CD4-positive, alpha-beta memory T cell (primary cell): Measurements from ENCODE around the gene CFAP410. TPM values are rescaled to one million over a fixed set of nuclear protein-coding genes. Genes with fewer than 3 reads are reported as not detected.
"Not testable (repeated sequence)": the region's sequence is repeated elsewhere in the genome, so short reads cannot be mapped to it uniquely, and the experiment has no call there.

Experiments used
- CTCF ChIA-PET: fragments of 350-600 bp; sonication (Branson Sonifier 250); formaldehyde crosslinking; loops from one replicate; lab custom pipeline; 2021; ENCODE audit warnings: inconsistent platforms; ENCODE audit not compliant: partially characterized antibody; lab: Charles Lee
- POLR2A ChIA-PET: fragments of 350-600 bp; sonication (Branson Sonifier 250); formaldehyde crosslinking; loops from one replicate; lab custom pipeline; 2021; ENCODE audit not compliant: partially characterized antibody; lab: Charles Lee
- DNase-seq, 5 donors: peaks; one replicate each; pipeline versions ENCODE4 v3.0.0 to v3.0.0-alpha.2; 2020 to 2022; ENCODE audit warnings: mixed read lengths in 1 of 5
- H3K27ac ChIP-seq: one replicate; pipeline ENCODE4 v1.7.0; 2013; ENCODE audit warnings: low read depth, low read length
- H3K27me3 ChIP-seq: 2 replicates; pipeline ENCODE4 v1.7.0; 2013; ENCODE audit warnings: mild to moderate bottlenecking, low read length, moderate library complexity; ENCODE audit not compliant: insufficient read depth
- H3K36me3 ChIP-seq: 2 replicates; pipeline ENCODE4 v1.7.0; 2013; ENCODE audit warnings: mild to moderate bottlenecking, low read length, moderate library complexity; ENCODE audit not compliant: insufficient read depth
- H3K4me1 ChIP-seq: 2 replicates; pipeline ENCODE4 v1.7.0; 2013; ENCODE audit warnings: mild to moderate bottlenecking, low read length, moderate library complexity; ENCODE audit not compliant: insufficient read depth
- H3K4me3 ChIP-seq, 2 donors: one replicate each; pipeline ENCODE4 v1.7.0; 2013; ENCODE audit warnings: low read length in 2 of 2, mild to moderate bottlenecking in 1 of 2
- H3K9me3 ChIP-seq, 2 donors: one replicate each; pipeline ENCODE4 v1.7.0; 2013; ENCODE audit warnings: low read length in 2 of 2, control low read depth in 1 of 2; ENCODE audit not compliant: control insufficient read depth in 1 of 2
- H3K27ac Mint-ChIP-seq, 7 donors: one replicate each; pipeline ENCODE4 v1.8.0; 2020 to 2021; ENCODE audit warnings: mixed read lengths in 7 of 7, mild to moderate bottlenecking in 6 of 7, inconsistent platforms in 3 of 7, moderate library complexity in 3 of 7
- H3K27me3 Mint-ChIP-seq, 2 donors: one replicate each; pipeline ENCODE4 v1.8.0; 2020 to 2021; ENCODE audit warnings: mixed read lengths in 2 of 2
- H3K36me3 Mint-ChIP-seq, 2 donors: one replicate each; pipeline ENCODE4 v1.8.0; 2020 to 2021; ENCODE audit warnings: mixed read lengths in 2 of 2, inconsistent platforms in 1 of 2, mild to moderate bottlenecking in 1 of 2
- H3K4me1 Mint-ChIP-seq, 4 donors: one replicate each; pipeline ENCODE4 v1.8.0; 2020 to 2021; ENCODE audit warnings: mixed read lengths in 4 of 4, mild to moderate bottlenecking in 1 of 4
- H3K4me3 Mint-ChIP-seq, 8 donors: one replicate each; pipeline ENCODE4 v1.8.0; 2020 to 2021; ENCODE audit warnings: mixed read lengths in 8 of 8, mild to moderate bottlenecking in 7 of 8, moderate library complexity in 6 of 8, inconsistent platforms in 3 of 8
- H3K9me3 Mint-ChIP-seq, 8 donors: one replicate each; pipeline ENCODE4 v1.8.0; 2020 to 2021; ENCODE audit warnings: mixed read lengths in 8 of 8, mild to moderate bottlenecking in 5 of 8, inconsistent platforms in 3 of 8, moderate library complexity in 1 of 8
- intact Hi-C: fragments of 100-400 bp; cut with micrococcal nuclease; formaldehyde crosslinking; loops from one replicate; pipeline ENCODE4 v1.15.1; 2023
- polyA plus RNA-seq, 2 donors: library from polyadenylated mRNA; unstranded; fragments of 300-500 nt; fragmentation: Illumina TruSeq; gene quantifications; one replicate each; pipeline ENCODE4 v1.2.3, GENCODE V29; 2021
- total RNA-seq, 2 experiments: library from RNA; stranded (reverse); gene quantifications; one replicate each; pipeline ENCODE4 v1.2.3, GENCODE V29; 2021

The CFAP410 gene
- total and polyA plus RNA-seq, 4 experiments from 2014 or later: 20.1 to 55.2 (median 42.0) TPM

GRCh38 chr21:44341726-44342458 lies 2.7 kb upstream of the CFAP410 start:
- Mint-ChIP-seq H3K27ac (peak overlapping the region in 3 of 7 donors; percentile 24 to 99 (median 65)), H3K9me3 (peaks cover 0 to 11% (median 0%) of the 10 kb centered on the region in 8 donors), H3K4me1 (peaks cover 12 to 37% (median 18%) of the 10 kb centered on the region in 4 donors), H3K36me3 (peaks cover 0 to 19% of the 10 kb centered on the region in 2 donors)
- H3K27ac ChIP-seq, H3K4me3 Mint-ChIP-seq, H3K27me3 ChIP-seq, H3K36me3 ChIP-seq, H3K4me3 ChIP-seq, intact Hi-C loops, H3K9me3 ChIP-seq, DNase-seq, H3K27me3 Mint-ChIP-seq: not testable (repeated sequence)
- CTCF ChIA-PET: interaction anchor here (0.6 to 0.8 kb wide), 2 partner anchors 39 to 44 kb away, joined by 3 to 4 read pairs; no protein-coding TSS in a partner anchor
- peaks cover 15% of the 10 kb centered on the region for H3K4me1 ChIP-seq
- POLR2A ChIA-PET: interaction anchor here (1.1 kb wide), 1 partner anchor 11 kb away, joined by 3 read pairs; the partner anchor contains the start of gene TRPM2

DNA sequence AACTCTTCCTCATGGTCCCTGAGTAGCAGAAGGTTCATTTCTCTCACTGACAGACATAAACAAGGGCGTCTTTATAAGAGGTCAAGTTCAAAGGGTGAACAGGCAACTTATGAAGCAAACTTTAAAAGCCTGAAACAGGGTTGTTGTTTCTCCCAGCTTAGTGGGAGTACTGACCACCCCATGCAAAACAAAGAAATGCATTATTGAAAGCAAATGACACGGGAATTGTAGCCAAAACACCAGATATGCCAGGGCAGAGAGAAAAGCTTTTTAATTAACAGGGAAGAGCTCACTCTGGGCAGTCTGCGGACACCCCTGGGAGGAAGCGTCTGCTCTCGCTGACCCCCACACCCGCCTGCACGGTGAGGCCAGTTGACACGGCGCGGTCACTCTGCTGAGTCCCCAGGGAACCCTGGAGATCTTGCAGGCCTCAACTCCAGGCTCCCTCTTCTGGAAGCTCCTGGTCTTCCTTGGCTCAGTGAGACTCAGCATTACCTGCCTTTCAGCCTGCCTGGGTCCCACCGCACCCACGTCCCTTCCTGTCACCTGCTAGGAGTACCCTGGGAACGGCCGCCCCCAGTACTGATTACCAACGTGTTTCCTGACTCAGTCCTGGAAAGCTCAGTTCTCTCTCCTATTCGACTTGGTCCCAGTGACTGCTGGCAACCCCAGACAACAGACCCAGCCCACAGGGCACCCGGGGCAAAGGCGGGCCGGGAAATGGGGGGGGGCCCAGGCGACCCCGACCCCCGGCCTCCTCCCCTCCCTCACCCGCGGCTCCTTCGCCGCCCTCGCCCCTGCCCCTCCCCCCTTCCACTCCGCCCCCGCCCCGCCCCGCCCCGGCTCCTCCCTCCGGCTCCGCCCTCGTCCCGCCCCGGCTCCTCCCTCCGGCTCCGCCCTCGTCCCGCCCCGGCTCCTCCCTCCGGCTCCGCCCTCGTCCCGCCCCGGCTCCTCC lies 972 bp downstream of the CFAP410 start:
- Mint-ChIP-seq H3K4me3 (peak overlapping the region; percentile 45 to 83 (median 64)), H3K4me1 (peaks cover 12 to 37% (median 18%) of the 10 kb centered on the region in 4 donors), H3K9me3 (peaks cover 0 to 11% (median 0%) of the 10 kb centered on the region in 8 donors), H3K27ac (peak overlapping the region; percentile 76 to 99 (median 92)), H3K27me3 (peaks cover 0 to 1% of the 10 kb centered on the region in 2 donors), H3K36me3 (peaks cover 0 to 23% of the 10 kb centered on the region in 2 donors)
- Histone ChIP-seq H3K27me3 (no peaks in the 10 kb centered on the region), H3K27ac (peak overlapping the region; percentile 29), H3K9me3 (no peaks in the 10 kb centered on the region), H3K36me3 (peaks cover 5% of the 10 kb centered on the region), H3K4me1 (peaks cover 15% of the 10 kb centered on the region), H3K4me3 (no peak overlapping the region)
- intact Hi-C loops: loop anchor here (5.0 to 10.0 kb wide), 2 partner anchors 477 to 1366 kb away; partner anchors contain the start of genes PKNOX1 and SUMO3
- CTCF ChIA-PET: interaction anchor here (0.9 kb wide), 1 partner anchor 35 kb away, joined by 3 read pairs; no protein-coding TSS in a partner anchor
- peak; percentile 38 to 67 (median 49) for DNase-seq
- POLR2A ChIA-PET: interaction anchor here (0.6 to 2.5 kb wide), 24 partner anchors 8 to 1445 kb away, joined by 3 to 10 read pairs (median 4); partner anchors contain the start of genes ADARB1, NDUFV3, PKNOX1 and PTTG1IP

DNA sequence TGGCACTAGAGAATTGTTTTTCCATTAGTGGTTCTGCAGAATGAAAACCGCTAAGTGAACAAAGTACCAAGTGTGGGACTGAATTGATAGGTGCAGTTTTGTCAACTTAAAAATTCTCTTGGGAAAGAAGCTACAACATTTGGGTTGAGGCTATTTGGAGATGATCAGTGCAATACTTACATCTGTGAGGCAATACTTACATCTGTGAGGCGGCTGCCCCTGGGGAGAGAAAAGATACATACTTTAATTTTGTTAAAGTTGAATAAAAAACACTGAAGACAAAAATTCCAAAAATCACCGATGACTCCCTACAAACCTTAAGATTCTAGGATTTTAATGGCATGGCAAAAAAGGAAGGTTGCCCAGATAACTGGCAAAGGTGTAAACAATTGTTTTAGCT lies 1.7 kb downstream of the CFAP410 start:
- Histone ChIP-seq H3K4me1 (peaks cover 15% of the 10 kb centered on the region), H3K4me3 (no peak overlapping the region), H3K36me3 (peaks cover 5% of the 10 kb centered on the region), H3K27me3 (no peaks in the 10 kb centered on the region), H3K9me3 (no peaks in the 10 kb centered on the region), H3K27ac (no peak overlapping the region)
- intact Hi-C loops: loop anchor here (5.0 to 10.0 kb wide), 2 partner anchors 477 to 1365 kb away; partner anchors contain the start of genes PKNOX1 and SUMO3
- POLR2A ChIA-PET: interaction anchor here (1.0 to 2.0 kb wide), 4 partner anchors 9 to 324 kb away, joined by 3 to 9 read pairs (median 5); partner anchors contain the start of gene TRPM2
- Mint-ChIP-seq H3K27ac (peak overlapping the region; percentile 76 to 99 (median 92)), H3K4me1 (peaks cover 12 to 37% (median 18%) of the 10 kb centered on the region in 4 donors), H3K9me3 (peaks cover 0 to 11% (median 0%) of the 10 kb centered on the region in 8 donors), H3K36me3 (peaks cover 0 to 23% of the 10 kb centered on the region in 2 donors), H3K4me3 (peak overlapping the region; percentile 9 to 83 (median 64)), H3K27me3 (peaks cover 0 to 1% of the 10 kb centered on the region in 2 donors)
- CTCF ChIA-PET: interaction anchor here (0.9 kb wide), 1 partner anchor 34 kb away, joined by 3 read pairs; no protein-coding TSS in a partner anchor
- DNase-seq: no peak

DNA sequence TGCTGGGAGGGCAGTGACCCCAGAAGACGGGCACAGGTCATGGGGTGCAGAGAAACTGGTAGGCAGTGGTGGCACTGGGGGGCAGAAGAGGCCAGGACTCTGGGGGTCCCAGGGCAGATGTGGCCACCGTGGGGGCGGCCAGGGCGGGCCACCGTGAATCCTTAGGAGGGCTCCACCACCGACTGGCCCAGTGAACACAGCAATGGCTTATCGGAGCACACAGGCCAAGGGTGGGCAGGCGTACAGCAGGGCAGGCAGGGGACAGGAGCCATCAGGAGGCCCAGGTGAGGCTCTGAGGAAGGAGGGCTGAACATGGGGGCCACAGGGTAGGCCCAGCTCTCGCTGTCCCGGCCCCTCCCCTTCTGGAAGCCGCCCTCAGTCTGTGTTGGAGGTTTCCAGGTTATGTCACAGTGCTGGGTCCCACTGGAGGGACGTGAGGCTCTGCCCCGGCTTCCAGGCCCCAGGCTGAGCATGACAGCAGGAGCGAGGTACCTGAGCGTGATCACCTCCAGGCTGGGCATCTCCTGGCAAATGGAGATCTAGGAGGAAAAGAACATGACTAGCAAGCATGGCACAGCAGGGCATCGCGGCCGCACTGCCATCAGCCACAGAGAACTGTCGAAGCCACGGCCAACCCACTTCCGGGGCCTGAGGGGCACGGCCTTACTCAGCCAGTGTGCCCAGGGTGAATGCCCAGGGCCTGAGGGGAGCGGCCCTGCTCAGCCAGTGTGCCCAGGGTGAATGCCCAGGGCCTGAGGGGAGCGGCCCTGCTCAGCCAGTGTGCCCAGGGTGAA lies 3.7 kb downstream of the CFAP410 start:
- ChIA-PET CTCF (no interaction called here), POLR2A (interaction anchor here (0.8 to 1.1 kb wide), 2 partner anchors 9 to 250 kb away, joined by 5 to 9 read pairs; no protein-coding TSS in a partner anchor)
- Histone ChIP-seq H3K4me1 (peaks cover 15% of the 10 kb centered on the region), H3K27me3 (no peaks in the 10 kb centered on the region), H3K36me3 (peaks cover 5% of the 10 kb centered on the region), H3K9me3 (no peaks in the 10 kb centered on the region), H3K4me3 (no peak overlapping the region), H3K27ac (no peak overlapping the region)
- DNase-seq: no peak
- H3K4me1 Mint-ChIP-seq: peaks cover 13 to 32% (median 16%) of the 10 kb centered on the region in 4 donors
- H3K27ac Mint-ChIP-seq: peak overlapping the region in 1 of 7 donors; percentile 55
- peaks cover 0 to 14% (median 0%) of the 10 kb centered on the region in 8 donors for H3K9me3 Mint-ChIP-seq
- peaks cover 0 to 1% of the 10 kb centered on the region in 2 donors for H3K27me3 Mint-ChIP-seq
- intact Hi-C loops: loop anchor here (5.0 to 10.0 kb wide), 2 partner anchors 479 to 1363 kb away; partner anchors contain the start of genes PKNOX1 and SUMO3
- peaks cover 0 to 27% of the 10 kb centered on the region in 2 donors for H3K36me3 Mint-ChIP-seq
- no peak overlapping the region for H3K4me3 Mint-ChIP-seq

DNA sequence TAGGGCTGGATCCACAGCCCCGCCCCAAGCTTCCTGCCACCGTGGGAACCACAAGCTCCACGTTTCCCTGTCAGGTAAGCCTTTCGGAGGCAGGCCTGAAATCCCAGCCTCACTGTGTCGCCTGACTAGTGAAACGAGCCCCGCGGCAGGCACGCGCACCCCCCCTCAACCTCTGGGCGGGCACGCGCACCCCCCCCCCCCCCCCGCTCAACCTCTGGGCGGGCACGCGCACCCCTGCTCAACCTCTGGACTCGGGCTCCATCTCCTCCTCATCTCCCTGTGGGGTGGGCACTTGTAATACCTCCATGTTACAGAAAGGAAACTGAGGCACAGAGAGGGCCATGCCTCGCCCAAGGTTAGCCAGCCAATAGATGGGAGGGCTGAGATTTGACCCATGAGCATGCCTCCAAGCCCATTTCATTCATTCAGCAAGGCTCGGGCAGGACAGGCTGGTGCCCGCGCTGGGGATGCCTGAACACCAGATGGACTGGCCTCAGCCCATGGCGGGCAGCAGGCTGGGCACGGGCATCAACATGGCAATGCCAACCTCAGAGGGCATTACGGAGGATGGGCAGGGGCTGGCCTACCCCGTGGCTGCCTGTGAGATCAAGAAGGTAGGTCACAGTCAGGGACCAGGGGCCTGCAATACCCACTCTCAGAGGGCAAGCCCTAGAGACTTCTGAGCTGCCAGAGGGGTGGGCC lies 4.7 kb downstream of the CFAP410 start:
- H3K27ac Mint-ChIP-seq: peak overlapping the region in 1 of 7 donors; percentile 55
- no peaks in the 10 kb centered on the region for H3K27me3 ChIP-seq
- intact Hi-C loops: loop anchor here (5.0 to 10.0 kb wide), 2 partner anchors 480 to 1362 kb away; partner anchors contain the start of genes PKNOX1 and SUMO3
- POLR2A ChIA-PET: interaction anchor here (0.8 to 1.1 kb wide), 2 partner anchors 8 to 249 kb away, joined by 5 to 9 read pairs; no protein-coding TSS in a partner anchor
- peaks cover 5% of the 10 kb centered on the region for H3K36me3 ChIP-seq
- CTCF ChIA-PET: no interaction called here
- H3K4me3 Mint-ChIP-seq: no peak overlapping the region
- H3K4me1 ChIP-seq: peaks cover 5% of the 10 kb centered on the region
- H3K36me3 Mint-ChIP-seq: peaks cover 0 to 26% of the 10 kb centered on the region in 2 donors
- H3K4me1 Mint-ChIP-seq: peaks cover 7 to 22% (median 10%) of the 10 kb centered on the region in 4 donors
- H3K4me3 ChIP-seq: no peak overlapping the region
- peaks cover 0 to 14% (median 0%) of the 10 kb centered on the region in 8 donors for H3K9me3 Mint-ChIP-seq
- no peaks in the 10 kb centered on the region for H3K9me3 ChIP-seq
- H3K27ac ChIP-seq: no peak overlapping the region
- no peaks in the 10 kb centered on the region for H3K27me3 Mint-ChIP-seq
- DNase-seq: no peak
